ENCODE data around the gene GPX6. TPM values are rescaled to one million over a fixed set of nuclear protein-coding genes. Genes with fewer than 3 reads are reported as not detected.

GPX6 gene
- total and polyA plus RNA-seq, 2 donors (not counting 1 experiment from before 2014, with no cell fraction given), result not detected

DNA sequence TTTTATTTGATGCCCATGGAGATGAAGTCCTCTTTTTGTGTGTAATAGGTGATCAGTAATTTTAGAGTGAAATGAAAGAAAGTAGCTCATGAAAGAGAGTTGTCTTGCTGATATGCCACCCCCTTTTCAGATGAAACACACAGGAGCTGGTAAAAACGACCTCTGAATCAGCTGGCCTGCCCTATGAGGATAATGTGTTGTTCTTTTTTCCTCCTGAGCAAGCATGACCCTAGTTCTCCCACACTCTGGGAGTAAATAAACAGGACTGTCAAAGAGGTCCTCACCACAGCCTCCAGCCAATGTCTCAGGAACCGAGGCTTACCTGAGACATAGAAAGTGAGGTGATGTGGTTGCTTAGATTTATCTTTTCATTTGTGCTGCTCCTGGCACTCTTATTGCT is 39.5 kb upstream of the GPX6 start:
- no peaks in the 10 kb centered on the region for H3K36me3 ChIP-seq (ENCODE audit: control insufficient read depth, insufficient read depth, low read length)
- H3K27ac ChIP-seq (ENCODE audit: insufficient read depth, low read length), result no peak overlapping the region
- DNase-seq (ENCODE audit: low read depth in 2 of 2), result no peak
- H3K9me3 ChIP-seq (ENCODE audit: control insufficient read depth, insufficient read depth, low read depth, low read length), result no peaks in the 10 kb centered on the region
- no peaks in the 10 kb centered on the region for H3K79me2 ChIP-seq (ENCODE audit: control insufficient read depth, insufficient read depth, low read length)
- no peaks in the 10 kb centered on the region for H4K20me1 ChIP-seq (ENCODE audit: control insufficient read depth, extremely low read depth, insufficient read depth, low read length)
- no peak overlapping the region for H3K4me3 ChIP-seq (replicated peaks in 1 of 4; ENCODE audit: control extremely low read depth in 1 of 4, insufficient read depth in 1 of 4, low read depth in 3 of 4, low read length in 4 of 4)
- H2AFZ ChIP-seq (ENCODE audit: low read length), result no peak overlapping the region
- H3K27me3 ChIP-seq (ENCODE audit: control insufficient read depth, insufficient read depth, low read length), result no peaks in the 10 kb centered on the region
- H3K4me1 ChIP-seq (ENCODE audit: control insufficient read depth, extremely low read depth, insufficient read depth, low read length), result no peaks in the 10 kb centered on the region
- TF ChIP-seq, protein P1, sequence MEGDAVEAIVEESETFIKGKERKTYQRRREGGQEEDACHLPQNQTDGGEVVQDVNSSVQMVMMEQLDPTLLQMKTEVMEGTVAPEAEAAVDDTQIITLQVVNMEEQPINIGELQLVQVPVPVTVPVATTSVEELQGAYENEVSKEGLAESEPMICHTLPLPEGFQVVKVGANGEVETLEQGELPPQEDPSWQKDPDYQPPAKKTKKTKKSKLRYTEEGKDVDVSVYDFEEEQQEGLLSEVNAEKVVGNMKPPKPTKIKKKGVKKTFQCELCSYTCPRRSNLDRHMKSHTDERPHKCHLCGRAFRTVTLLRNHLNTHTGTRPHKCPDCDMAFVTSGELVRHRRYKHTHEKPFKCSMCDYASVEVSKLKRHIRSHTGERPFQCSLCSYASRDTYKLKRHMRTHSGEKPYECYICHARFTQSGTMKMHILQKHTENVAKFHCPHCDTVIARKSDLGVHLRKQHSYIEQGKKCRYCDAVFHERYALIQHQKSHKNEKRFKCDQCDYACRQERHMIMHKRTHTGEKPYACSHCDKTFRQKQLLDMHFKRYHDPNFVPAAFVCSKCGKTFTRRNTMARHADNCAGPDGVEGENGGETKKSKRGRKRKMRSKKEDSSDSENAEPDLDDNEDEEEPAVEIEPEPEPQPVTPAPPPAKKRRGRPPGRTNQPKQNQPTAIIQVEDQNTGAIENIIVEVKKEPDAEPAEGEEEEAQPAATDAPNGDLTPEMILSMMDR (conservative IDR thresholded peaks at IDR 0.05 in 1 of 2, IDR thresholded peaks at IDR 0.05 in 1 of 2; ENCODE audit: low read depth in 1 of 2, low read length in 2 of 2), result no peak
- TF ChIP-seq EZH2 (IDR thresholded peaks at IDR 0.05; ENCODE audit: low read length, missing control alignments), result no peak
- H3K9ac ChIP-seq (ENCODE audit: insufficient read depth, low read length), result no peak overlapping the region
- no peak overlapping the region for H3K4me2 ChIP-seq (ENCODE audit: extremely low read depth, insufficient read depth, low read length)

DNA sequence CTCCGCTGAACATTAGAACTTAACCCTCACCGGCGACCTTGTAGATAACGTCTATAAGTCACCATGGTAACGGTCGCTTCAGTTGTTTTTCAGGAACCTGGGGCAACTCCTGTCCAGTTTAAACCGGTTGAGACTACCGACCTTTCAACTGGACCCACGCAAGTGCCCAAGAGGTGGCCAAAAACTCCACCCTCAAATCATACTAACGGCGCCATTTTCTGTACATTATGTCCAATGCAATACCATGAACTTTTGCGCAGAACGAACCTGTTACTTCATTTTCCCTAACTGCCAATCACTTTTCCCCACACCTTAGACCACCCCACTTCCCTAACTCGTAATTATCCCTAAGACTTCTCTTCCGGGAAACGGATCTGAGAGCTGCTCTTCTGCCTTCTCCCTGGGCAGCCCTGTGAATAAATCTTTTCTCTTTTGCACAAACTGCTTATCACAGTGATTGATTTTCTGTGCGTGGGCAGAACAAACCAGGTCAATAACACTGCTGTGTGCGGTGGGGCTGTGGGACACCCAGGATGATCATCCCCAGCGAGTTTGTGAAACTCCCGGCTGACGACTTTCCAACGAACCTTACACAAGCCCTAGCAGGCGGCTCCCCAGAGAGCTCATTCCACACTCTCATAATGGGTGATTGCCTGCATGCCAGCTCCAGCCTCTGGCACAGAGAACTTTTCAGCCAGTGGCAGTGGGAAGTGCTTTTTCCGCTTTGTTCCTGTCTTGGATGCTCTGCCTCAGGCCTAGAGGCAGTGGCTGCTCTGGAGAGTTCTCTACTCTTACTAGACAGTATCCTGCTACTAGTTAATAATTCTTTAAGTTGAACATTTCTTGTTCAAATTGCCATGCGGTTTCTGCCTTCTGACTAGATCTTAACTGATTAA is 38.6 kb upstream of the GPX6 start:
- Histone ChIP-seq H3K4me1 (ENCODE audit: control insufficient read depth, extremely low read depth, insufficient read depth, low read length) (no peaks in the 10 kb centered on the region), H3K27me3 (ENCODE audit: control insufficient read depth, insufficient read depth, low read length) (no peaks in the 10 kb centered on the region), H3K79me2 (ENCODE audit: control insufficient read depth, insufficient read depth, low read length) (no peaks in the 10 kb centered on the region), H3K4me2 (ENCODE audit: extremely low read depth, insufficient read depth, low read length) (no peak overlapping the region), H3K36me3 (ENCODE audit: control insufficient read depth, insufficient read depth, low read length) (no peaks in the 10 kb centered on the region), H4K20me1 (ENCODE audit: control insufficient read depth, extremely low read depth, insufficient read depth, low read length) (no peaks in the 10 kb centered on the region), H2AFZ (ENCODE audit: low read length) (no peak overlapping the region), H3K27ac (ENCODE audit: insufficient read depth, low read length) (no peak overlapping the region), H3K4me3 (replicated peaks in 1 of 4; ENCODE audit: control extremely low read depth in 1 of 4, insufficient read depth in 1 of 4, low read depth in 3 of 4, low read length in 4 of 4) (peak overlapping the region in 1 of 4 experiments; percentile 1), H3K9me3 (ENCODE audit: control insufficient read depth, insufficient read depth, low read depth, low read length) (no peaks in the 10 kb centered on the region), H3K9ac (ENCODE audit: insufficient read depth, low read length) (no peak overlapping the region)
- DNase-seq (ENCODE audit: low read depth in 2 of 2), result peak in 1 of 2 donors; percentile 3
- TF ChIP-seq EZH2 (IDR thresholded peaks at IDR 0.05; ENCODE audit: low read length, missing control alignments), result no peak
- TF ChIP-seq, protein P1 (conservative IDR thresholded peaks at IDR 0.05 in 1 of 2, IDR thresholded peaks at IDR 0.05 in 1 of 2; ENCODE audit: low read depth in 1 of 2, low read length in 2 of 2), result no peak

DNA sequence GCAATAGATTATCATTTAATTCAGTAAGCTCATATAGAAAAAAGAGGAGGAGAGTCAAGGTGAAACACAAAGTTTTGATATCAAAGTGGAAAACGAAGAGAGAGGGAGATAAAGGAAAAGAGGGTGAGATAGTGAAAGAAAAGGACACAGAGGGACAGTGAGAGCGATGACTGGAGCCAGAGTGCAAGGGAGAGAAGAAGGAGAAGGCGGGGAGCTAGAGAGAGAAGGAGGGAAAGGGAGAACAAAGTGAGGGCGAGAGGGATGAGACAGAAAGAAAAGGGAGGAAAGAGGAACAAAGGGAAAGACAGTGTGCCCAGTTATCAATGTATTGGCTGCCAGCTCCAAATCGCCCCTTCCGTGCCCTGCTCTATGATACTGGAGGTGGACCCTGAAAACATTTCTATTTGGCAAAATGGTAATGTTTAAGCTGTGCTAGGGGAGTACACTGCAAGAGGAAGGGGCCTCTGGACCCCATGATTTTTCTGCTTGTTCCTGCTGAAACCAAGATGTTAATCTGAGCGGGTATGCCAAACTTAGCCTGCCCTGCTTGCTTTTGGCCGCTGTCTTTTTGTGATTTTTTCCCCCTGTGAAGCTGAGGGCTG is 37.9 kb upstream of the GPX6 start:
- Histone ChIP-seq H3K9me3 (ENCODE audit: control insufficient read depth, insufficient read depth, low read depth, low read length) (no peaks in the 10 kb centered on the region), H3K9ac (ENCODE audit: insufficient read depth, low read length) (no peak overlapping the region), H4K20me1 (ENCODE audit: control insufficient read depth, extremely low read depth, insufficient read depth, low read length) (no peaks in the 10 kb centered on the region), H3K79me2 (ENCODE audit: control insufficient read depth, insufficient read depth, low read length) (no peaks in the 10 kb centered on the region), H2AFZ (ENCODE audit: low read length) (no peak overlapping the region), H3K4me1 (ENCODE audit: control insufficient read depth, extremely low read depth, insufficient read depth, low read length) (no peaks in the 10 kb centered on the region), H3K27me3 (ENCODE audit: control insufficient read depth, insufficient read depth, low read length) (no peaks in the 10 kb centered on the region), H3K4me2 (ENCODE audit: extremely low read depth, insufficient read depth, low read length) (no peak overlapping the region), H3K36me3 (ENCODE audit: control insufficient read depth, insufficient read depth, low read length) (no peaks in the 10 kb centered on the region), H3K4me3 (replicated peaks in 1 of 4; ENCODE audit: control extremely low read depth in 1 of 4, insufficient read depth in 1 of 4, low read depth in 3 of 4, low read length in 4 of 4) (no peak overlapping the region), H3K27ac (ENCODE audit: insufficient read depth, low read length) (no peak overlapping the region)
- TF ChIP-seq EZH2 (IDR thresholded peaks at IDR 0.05; ENCODE audit: low read length, missing control alignments), result no peak
- TF ChIP-seq, protein P1 (conservative IDR thresholded peaks at IDR 0.05 in 1 of 2, IDR thresholded peaks at IDR 0.05 in 1 of 2; ENCODE audit: low read depth in 1 of 2, low read length in 2 of 2), result no peak
- no peak for DNase-seq (ENCODE audit: low read depth in 2 of 2)
